Activated CD8-positive, alpha-beta memory T cell treated with anti-CD3 and anti-CD28 coated beads for 1 hour (primary cell): ENCODE measurements around the gene LSAMP.
"Not testable (repeated sequence)": the region's sequence is repeated elsewhere in the genome, so short reads cannot be mapped to it uniquely, and the experiment has no call there.

Source experiments
- DNase-seq, 2 donors: peaks; one replicate each; pipeline ENCODE4 v3.0.0-alpha.2; 2020; ENCODE audit warnings: low read depth in 1 of 2; ENCODE audit errors: extremely low read depth in 1 of 2

The LSAMP gene

GRCh38 chr3:116124166-116124565 is 321.1 kb downstream of the LSAMP start:
- no peak for DNase-seq

- DNase-seq = no peak
Observed at GRCh38 chr3:116118475-116119169, 326.7 kb downstream of the LSAMP start.

- no peak for DNase-seq
Observed at GRCh38 chr3:116114586-116114985, 330.7 kb downstream of the LSAMP start.

- DNase-seq = no peak
Observed at GRCh38 chr3:116112696-116113095, 332.6 kb downstream of the LSAMP start.

- no peak for DNase-seq
Observed at GRCh38 chr3:116111765-116112164, 333.5 kb downstream of the LSAMP start.

GRCh38 chr3:116103868-116104530 is 341.3 kb downstream of the LSAMP start:
- no peak for DNase-seq

- no peak for DNase-seq
Observed at GRCh38 chr3:116102037-116102436, 343.2 kb downstream of the LSAMP start.

- no peak for DNase-seq
Observed at GRCh38 chr3:116097226-116097625, 348.1 kb downstream of the LSAMP start.

- no peak for DNase-seq
Observed at GRCh38 chr3:116096631-116097030, 348.7 kb downstream of the LSAMP start.

- no peak for DNase-seq
Observed at GRCh38 chr3:116093374-116093773, 351.9 kb downstream of the LSAMP start.

GRCh38 chr3:116087426-116087825 is 357.9 kb downstream of the LSAMP start:
- no peak for DNase-seq

GRCh38 chr3:116084999-116085791 is 360.1 kb downstream of the LSAMP start:
- no peak for DNase-seq

- no peak for DNase-seq
Observed at GRCh38 chr3:116083683-116084082, 361.6 kb downstream of the LSAMP start.

- DNase-seq = no peak
Observed at GRCh38 chr3:116078561-116078960, 366.7 kb downstream of the LSAMP start.

- DNase-seq = no peak
Observed at GRCh38 chr3:116077557-116077956, 367.7 kb downstream of the LSAMP start.

- no peak for DNase-seq
Observed at GRCh38 chr3:116077059-116077458, 368.2 kb downstream of the LSAMP start.

GRCh38 chr3:116070516-116071278 is 374.6 kb downstream of the LSAMP start:
- DNase-seq = not testable (repeated sequence)

- DNase-seq = no peak
Observed at GRCh38 chr3:116070061-116070460, 375.2 kb downstream of the LSAMP start.

- DNase-seq = no peak
Observed at GRCh38 chr3:116069024-116069423, 376.3 kb downstream of the LSAMP start.

GRCh38 chr3:116067326-116067725 is 378.0 kb downstream of the LSAMP start:
- DNase-seq = no peak

GRCh38 chr3:116065501-116065900 is 379.8 kb downstream of the LSAMP start:
- DNase-seq = no peak
